HG03025 (cell line): Measurements from ENCODE around the gene PCED1B.
"Not testable (repeated sequence)": the region's sequence is repeated elsewhere in the genome, so short reads cannot be mapped to it uniquely, and the experiment has no call there.

Experiments used
- ATAC-seq: cut with Tn5 transposase; IDR thresholded peaks from one replicate; pipeline ENCODE4 v1.9.1; 2021; ENCODE audit warnings: mild to moderate bottlenecking, moderate library complexity; ENCODE audit not compliant: unreplicated experiment, low FRiP score

The PCED1B gene

DNA sequence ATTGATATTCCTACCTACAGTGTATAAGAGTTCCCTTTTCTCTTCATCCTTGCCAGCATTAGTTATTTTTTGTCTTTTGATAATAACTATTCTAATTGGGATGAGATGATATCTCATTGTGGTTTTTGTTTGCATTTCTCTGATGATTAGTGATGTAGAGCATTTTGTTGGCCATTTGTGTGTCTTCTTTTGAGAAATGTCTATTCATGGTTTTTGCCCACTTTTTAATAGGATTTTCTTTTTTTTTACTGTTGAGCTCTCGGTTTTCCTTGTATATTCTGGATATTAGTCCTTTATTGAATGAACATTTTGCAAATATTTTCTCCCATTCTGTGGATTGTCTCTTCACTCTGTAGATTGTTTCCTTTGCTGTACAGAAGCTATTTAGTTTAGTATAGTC, 79.9 kb downstream of the PCED1B start:
- no peak for ATAC-seq

DNA sequence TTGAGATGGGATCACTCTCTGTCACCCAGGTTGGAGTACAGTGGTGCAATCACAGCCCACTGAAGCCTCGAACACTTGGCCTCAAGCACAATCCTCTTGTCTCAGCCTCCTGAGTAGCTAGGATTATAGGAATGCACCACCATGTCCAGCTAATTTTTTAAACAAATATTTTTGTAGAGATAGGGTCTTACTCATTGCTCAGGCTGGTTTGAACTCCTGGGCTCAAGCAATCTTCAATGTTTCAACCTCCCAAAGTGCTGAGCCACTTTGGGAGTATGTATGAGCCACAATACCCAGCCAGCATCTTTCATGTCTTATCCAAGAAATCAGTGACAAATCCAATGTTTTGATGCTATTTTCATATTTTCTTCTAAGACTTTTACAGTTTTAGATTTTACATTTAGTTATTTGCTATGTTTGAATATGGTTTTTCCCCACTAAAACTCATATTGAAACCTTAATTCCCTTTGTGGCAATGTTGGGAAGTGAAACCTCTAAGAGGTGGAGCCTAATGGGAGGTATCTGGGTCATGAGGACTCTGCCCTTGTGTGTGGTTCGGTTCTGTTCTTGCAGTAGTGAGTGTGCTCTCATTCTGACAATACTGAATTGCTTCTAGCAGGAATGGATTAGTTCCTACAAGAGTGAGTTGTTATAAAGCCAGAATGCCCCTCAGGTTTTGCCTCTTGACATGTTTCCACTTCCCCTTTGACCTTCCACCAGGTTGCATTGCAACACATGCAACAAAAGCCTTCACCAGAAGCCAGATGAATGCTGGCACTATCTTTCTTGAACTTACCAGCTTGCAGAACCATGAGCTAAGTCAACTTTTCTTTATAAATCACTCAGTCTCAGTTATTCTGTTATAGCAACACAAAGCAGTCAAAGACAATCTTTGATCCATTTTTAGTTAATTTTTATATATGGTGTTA, 81.2 kb downstream of the PCED1B start:
- no peak for ATAC-seq

DNA sequence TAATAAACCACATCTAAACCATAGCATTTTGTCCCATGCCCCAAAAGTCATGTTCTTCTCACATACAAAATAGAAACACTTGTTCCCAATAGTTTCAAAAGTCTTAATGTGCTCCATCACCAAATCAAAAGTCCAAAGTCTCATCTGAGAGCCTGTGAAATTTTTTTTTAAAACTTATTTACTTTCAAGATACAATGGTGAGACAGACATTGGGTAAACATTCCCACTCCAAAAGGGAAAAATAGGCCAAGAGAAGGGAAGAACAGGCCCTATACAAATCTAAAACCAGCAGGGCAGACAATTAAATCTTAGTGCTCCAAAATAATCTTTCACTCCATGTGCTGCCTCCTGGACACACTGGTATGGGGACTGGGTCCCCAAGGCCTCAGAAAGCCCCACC, 84.7 kb downstream of the PCED1B start:
- no peak for ATAC-seq

DNA sequence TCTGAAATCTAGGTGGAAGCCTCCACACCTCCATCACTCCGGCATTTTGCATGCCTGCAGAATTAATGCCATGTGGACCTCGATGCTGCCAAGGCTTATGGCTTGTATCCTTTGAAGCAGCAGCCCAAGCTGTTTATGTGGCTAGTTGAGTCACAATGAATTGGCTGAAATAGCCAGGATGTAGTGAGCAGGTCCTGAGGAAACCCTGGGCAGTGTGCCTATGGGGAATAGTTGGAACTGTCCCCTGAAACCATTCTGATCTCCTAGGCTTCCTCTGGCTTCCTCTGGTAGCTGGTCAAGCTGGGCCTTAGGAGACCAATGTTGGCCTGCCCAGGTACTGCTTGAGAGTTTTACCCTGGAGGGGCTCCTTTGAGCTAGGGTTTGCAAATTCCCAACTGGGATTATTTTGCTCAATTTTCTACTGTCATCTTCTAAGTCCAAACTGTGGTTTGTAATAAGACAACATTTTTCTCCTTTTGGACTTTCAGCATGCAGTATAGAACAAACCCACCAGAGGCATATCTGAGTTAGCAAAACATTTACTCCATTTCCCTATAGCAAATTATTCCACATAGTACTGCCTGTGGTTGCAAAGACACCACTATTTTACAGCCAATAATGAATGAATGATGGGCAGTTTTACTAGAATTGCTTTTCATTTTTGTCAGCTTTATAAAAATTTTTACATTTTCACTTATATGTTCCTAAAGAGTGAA, 85.5 kb downstream of the PCED1B start:
- ATAC-seq = no peak

DNA sequence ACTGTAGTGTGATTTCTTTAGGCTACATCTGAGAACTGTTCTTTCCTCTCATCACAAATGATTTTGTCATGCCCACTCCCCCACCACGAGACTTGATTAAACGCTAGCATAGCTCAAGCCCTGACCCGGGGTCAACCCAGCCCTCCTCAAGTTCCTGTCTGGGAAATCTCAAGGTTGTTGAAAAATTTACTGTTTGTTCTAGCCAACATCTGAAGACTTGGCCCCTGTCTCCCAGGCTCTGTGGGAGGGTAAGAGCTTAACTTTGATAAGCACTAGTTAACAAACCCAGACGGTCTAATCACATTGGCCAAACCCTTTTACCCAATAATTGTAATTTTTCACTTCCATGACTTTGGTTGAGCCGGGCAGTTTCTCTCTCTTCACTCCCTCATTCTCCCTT, 86.5 kb downstream of the PCED1B start:
- ATAC-seq = no peak

DNA sequence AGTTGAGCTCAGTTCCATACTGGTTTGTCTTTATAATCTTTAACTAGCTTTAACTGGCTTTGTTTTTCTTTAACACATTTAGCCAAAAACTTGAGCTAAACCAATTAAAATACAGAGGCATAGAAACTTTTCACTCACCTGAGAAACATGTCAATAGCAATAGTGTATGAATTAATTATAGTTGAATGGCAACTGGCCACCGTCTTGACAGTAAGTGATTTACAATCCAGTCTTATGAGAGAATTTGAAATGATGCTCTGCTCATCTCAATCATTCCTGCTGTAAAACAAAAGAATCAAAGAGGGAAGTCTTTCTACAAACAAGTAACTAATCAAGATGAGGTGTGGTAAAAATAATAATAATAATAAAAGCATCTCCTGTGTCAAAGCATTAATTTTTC, 86.9 kb downstream of the PCED1B start:
- ATAC-seq = no peak

DNA sequence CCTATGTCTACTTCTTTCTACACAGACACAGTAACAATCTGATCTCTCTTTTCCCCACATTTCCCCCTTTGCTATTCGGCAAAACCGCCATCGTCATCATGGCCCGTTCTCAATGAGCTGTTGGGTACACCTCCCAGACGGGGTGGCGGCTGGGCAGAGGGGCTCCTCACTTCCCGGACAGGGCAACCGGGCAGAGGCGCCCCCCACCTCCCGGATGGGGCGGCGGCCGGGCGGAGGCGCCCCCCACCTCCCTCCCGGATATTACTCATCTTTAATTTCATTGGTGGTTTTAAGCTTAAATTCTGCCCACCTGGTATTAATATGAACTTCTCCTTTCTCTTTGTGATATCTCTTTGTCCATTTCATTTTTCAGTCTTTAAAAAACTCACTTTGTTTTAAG, 90.9 kb downstream of the PCED1B start:
- ATAC-seq = not testable (repeated sequence)

DNA sequence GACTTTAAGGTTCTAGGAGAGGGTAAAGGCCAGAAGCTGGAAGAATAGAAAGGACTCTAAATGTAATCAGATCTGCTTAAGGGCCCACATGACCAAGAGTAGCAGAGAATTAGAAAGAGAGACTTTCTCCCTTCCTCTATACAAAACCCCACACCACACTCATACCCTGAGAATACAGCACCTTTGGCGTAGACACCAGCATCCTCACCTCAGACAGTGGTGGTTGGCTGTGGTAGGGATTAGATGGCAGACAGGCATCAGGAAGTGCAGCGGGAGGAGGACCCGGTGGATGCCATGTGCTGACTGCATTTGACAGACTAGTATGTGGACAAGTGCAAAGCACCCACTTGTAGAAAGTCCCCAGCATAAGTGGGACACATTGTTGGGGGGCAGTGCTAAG, 98.6 kb downstream of the PCED1B start:
- ATAC-seq = no peak

DNA sequence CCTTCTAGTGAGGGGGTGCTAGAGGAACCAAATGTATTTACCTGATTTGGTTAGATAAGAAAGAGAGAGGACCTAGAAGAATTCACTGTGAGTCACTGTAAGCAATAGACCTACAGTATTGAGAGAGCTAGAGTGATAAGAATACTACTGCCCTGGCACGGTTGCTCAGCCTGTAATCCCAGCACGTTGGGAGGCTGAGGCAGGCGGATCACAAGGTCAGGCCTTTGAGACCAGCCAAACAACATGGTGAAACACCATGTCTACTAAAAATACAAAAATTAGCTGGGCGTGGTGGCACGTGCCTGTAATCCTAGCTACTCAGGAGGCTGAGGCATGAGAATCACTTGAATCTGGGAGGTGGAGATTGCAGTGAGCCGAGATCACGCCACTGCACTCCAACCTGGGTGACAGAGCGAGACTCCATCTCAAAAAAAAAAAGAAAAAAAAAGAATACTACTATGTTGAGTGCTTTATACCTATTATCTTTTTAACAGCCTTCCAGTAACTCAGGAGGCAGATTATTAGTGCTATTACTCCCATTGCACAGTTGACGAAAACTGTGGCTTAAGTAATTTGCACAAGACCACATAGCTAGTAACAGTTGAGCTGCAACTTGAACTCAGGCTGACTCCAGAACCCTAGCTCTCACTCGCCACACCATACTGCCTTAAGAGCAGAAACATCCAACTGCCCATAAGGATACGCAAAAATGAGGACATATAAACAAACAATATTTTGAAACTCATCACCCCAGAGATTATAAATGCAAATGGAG, 102.9 kb downstream of the PCED1B start:
- not testable (repeated sequence) for ATAC-seq

DNA sequence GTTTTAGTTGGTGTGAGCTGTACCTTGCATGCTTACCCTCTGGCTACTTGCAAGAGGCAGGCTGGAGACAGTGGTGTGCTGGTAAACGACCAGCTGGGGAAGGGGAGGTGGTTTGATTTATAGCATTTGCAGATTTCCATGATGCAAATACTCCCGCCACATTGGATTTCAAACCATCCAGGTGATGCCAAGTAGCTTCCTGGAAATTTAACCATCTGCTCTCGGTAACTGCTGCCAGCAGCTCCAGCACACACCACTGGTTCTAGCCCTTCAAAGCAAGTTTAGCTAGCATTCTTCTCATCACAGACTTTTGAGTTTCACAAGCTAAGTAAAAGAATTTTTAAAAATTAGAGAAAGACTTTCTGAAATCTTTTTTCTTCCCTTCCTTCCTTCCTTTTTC, 104.8 kb downstream of the PCED1B start:
- no peak for ATAC-seq

DNA sequence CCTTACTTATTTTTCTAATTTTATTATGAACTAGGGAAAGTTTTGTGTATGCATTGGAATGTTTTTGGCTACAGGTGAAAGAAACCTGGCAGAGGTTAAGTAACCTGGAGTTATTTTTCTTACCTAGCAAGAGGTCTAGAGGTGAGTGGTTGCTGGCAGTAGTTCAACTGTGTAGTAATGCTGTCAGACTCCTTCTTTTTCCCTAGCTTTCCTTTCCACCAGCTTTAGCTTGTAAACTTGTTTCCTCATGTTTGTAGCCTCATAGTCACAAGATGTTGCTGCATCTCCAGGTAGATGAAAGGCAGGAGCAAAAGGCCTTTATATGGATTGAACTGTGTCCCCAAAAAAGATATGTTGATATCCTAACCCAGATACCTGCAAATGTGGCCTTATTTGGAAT, 105.4 kb downstream of the PCED1B start:
- no peak for ATAC-seq

DNA sequence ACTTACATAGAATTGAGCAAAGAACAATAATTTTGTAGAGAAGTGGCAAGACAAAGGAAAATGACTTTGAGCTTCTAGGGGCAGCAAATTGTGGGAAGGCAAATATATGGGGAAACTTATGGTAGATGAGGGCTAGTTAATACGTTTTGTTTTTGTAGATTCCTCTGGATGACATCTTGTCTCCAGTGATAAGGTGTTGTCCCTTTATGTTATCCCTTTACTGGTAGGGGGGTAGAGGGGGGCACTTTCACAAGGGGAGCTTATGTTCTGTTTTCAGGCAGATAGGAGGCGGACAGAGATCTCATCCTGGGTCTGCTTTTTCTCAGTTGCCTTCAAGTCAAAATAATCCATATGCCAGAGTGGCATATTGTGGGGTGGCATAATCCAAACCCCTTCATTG, 106.8 kb downstream of the PCED1B start:
- no peak for ATAC-seq

DNA sequence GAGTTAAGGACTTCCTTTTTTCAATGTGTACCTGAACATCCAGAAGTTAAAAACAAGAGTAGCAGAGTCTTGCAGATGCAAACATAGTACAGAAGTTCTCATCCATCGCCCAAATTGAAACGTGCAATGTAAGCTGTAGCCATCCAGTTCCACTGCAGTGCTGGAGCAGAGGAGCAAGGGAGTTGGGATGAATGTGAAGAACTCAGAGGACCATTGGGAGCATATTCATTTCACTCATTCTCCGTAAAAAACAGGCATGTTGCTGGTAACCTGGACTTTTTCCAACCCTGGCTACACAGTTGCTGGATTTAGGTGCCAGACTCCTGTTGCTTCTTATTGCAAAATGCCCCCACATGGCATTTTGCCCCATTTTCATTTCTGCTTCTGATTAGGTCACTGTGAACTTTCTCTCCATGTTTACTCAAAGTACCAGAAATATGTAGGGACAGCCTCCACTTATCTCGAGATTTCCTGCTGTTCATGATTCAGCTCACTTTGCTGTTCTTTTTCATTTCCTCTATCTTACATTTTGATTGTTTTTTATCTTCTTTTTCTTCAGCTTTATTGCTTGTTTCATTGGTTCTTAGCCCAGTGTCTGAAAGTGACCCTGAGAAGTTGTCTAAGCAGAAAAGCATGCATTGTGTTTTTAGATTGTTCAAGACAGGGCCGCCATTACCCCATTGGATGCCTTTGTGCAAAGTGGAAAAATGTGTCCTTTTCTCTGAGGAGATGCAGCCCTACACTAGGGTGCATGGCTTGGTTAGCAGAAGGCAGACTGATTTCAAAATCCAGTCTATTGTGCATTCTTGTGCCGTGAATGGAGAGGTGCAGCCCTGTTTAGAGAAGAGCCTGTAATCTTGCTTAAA, 109.4 kb downstream of the PCED1B start:
- no peak for ATAC-seq

DNA sequence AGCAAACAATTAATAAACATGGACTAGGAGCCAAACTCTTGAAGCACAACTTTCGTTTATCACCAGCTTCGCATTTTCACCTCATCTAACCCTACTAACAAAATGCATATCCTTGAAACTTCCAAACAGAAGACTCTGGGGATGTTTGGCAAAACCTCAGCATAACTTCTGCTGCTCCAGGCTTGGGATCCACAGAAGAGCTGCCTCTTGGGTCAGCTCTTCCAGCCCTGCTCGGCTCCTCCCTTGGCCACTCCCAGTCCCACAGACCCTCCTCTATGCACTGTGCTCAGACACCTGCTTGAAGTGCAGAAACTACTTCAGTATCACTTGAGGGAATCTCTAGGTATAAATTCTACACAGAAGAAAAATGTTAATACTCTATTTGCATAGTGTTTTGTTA, 110.3 kb downstream of the PCED1B start:
- ATAC-seq = no peak

DNA sequence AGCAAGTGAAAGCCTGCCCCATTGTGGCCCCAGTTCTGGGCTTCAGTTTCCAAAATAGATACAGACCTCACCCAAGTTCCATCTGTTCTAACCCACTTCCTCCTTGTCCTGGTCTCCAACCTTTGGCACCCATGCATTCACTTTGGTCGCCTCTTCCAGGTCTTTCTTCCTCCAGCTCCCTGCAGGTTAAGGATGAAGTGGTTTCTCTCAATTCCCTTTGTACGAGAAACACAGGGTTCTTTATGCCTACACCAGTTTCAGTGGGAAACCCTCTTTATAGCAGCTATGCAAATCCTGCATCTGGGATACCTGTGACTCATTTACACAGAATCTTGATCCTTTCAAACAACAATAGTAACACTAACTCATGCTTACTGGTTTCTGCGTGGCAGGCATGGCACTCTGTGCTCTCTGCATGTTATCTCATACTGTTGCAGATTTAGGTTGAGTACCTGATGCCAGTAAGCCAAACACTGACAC, 110.9 kb downstream of the PCED1B start:
- no peak for ATAC-seq

DNA sequence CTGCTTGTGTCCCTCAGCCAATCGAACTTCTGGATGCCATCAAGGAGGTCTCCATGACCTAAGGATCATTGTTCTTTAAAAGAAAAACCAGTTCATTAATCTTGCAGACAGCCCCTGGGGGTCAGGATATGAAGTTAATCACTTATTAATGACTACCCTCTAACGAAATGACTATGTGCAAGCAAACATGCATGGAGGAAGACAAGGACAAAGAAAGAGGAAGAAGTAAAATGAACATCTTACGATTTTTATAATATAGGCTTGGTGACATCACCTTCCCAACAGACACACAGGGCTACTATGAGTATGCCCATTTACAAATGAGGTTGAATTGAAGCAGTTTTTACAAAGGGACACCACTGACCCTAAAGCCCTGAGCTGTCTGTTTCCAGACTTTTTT, 111.5 kb downstream of the PCED1B start:
- ATAC-seq = no peak

DNA sequence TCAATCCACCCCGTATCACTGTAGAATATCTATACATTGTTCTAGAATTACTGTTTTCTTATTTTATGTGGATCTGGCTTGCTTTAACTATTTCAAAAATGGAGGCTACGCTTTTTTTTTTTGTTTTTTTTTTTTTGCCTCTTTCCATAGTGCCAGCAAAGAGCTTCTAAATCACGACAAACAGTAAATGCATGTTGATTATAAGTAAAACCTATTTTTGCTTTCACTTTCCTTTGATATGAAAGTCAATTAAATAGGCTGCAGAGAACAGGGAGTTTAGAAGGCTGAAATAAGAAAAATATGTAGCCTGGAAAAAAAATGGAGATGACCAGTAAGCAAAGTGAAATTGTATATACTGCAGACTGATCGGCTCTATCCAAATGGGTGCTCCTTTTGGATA, 112.6 kb downstream of the PCED1B start:
- no peak for ATAC-seq

DNA sequence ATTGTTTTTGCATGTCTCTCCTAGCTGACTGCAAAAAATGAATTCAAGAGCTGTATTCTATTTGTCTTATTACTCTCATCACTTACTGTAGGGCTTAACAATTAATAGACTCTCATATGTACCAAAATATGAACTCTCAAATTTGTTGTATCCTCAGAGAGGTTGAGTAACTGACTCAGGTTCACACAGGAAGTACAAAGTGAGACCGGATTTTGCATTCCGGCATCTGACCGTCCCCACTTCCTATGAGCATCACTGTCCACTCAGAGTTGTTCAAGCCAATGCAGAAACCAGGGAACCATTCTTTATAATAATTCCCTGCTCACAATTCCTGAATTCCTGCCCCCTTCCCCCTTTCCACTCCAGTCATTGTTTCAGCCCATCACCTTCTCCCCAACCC, 113.6 kb downstream of the PCED1B start:
- ATAC-seq = no peak

DNA sequence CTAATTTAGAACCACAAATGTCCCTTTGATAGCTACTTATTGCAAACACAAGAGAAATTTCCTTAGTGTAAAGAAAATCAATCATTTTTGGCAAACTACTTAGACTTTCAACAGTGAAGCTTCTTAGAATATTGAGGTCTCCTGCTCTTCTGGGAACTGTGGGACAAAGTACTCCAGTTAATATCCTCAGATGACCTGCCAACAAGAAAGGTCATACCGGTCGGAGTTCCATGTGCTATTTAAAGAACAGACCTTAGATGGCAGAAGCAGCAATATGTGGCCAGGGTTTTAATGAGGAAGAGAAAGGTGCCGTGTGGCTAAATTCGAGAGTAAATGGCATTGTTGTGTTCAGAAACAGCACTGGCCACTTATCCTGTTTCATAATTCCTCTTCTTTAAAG, 115.1 kb downstream of the PCED1B start:
- ATAC-seq = no peak

DNA sequence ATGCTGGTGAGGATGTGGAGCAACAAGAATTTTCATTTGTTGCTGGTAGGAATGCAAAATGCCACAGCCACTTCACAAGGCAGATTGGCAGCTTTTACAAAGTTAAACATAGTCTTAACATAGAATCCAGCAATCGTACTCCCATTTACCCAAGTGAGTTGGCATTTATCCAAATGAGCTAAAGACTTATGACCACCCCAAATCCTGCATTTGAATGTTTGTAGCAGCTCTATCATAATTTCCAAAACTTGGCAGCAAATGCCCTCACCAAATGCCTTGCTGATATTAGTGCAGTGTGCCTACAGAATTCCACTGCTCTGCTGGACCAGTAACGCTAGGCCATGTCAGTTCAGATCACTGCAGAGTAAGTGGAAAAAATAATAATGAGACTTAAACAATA, 121.0 kb downstream of the PCED1B start:
- ATAC-seq = no peak
